ENCODE measurements around the gene MOGAT3.
A peak's percentile ranks its signal among the peaks of the same experiment; 100 is the strongest.

MOGAT3 gene

GRCh38 chr7:101233907-101234547 is 33.2 kb upstream of the MOGAT3 start:
- no peak for DNase-seq

GRCh38 chr7:101232141-101232850 is 31.5 kb upstream of the MOGAT3 start:
- DNase-seq = no peak

- no peak for DNase-seq
Measured at GRCh38 chr7:101231644-101232043, 30.8 kb upstream of the MOGAT3 start.

- DNase-seq = no peak
Measured at GRCh38 chr7:101226721-101227120, 25.9 kb upstream of the MOGAT3 start.

GRCh38 chr7:101225650-101226049 is 24.8 kb upstream of the MOGAT3 start:
- DNase-seq = no peak

- DNase-seq = no peak
Measured at GRCh38 chr7:101223528-101223927, 22.7 kb upstream of the MOGAT3 start.

- no peak for DNase-seq
Measured at GRCh38 chr7:101222275-101222830, 21.5 kb upstream of the MOGAT3 start.

GRCh38 chr7:101220295-101220694 is 19.5 kb upstream of the MOGAT3 start:
- DNase-seq = no peak

GRCh38 chr7:101218236-101219125 is 17.6 kb upstream of the MOGAT3 start:
- DNase-seq = no peak

- peak; percentile 99 for DNase-seq
Measured at GRCh38 chr7:101217388-101218235, 16.8 kb upstream of the MOGAT3 start, which contains the start of the genes PLOD3 and ZNHIT1. TSS of gene PLOD3 (minus strand) at chr7:101217581. CDS start at chr7:101217274, 307 bp downstream. TSS of gene ZNHIT1 (plus strand) at chr7:101218165. CDS start at chr7:101218196, 31 bp downstream.

- no peak for DNase-seq
Measured at GRCh38 chr7:101216860-101217387, 16.1 kb upstream of the MOGAT3 start.

GRCh38 chr7:101216001-101216859 is 15.4 kb upstream of the MOGAT3 start:
- no peak for DNase-seq

GRCh38 chr7:101212014-101212413 is 11.2 kb upstream of the MOGAT3 start:
- no peak for DNase-seq

GRCh38 chr7:101211501-101211900 is 10.7 kb upstream of the MOGAT3 start:
- no peak for DNase-seq

- DNase-seq = no peak
Measured at GRCh38 chr7:101210143-101210542, 9.3 kb upstream of the MOGAT3 start.

GRCh38 chr7:101208794-101209193 is 8.0 kb upstream of the MOGAT3 start:
- DNase-seq = no peak

GRCh38 chr7:101207459-101207858 is 6.6 kb upstream of the MOGAT3 start:
- no peak for DNase-seq

GRCh38 chr7:101206665-101207042 is 5.8 kb upstream of the MOGAT3 start:
- DNase-seq = no peak

- no peak for DNase-seq
Measured at GRCh38 chr7:101205901-101206664, 5.2 kb upstream of the MOGAT3 start.
